ENCODE data around the gene EXOSC9.

The EXOSC9 gene

GRCh38 chr4:121800961-121801714, at the start of gene EXOSC9:
EXOSC9 (plus strand) TSS chr4:121801323; CDS start chr4:121801425, 102 bp downstream.
- DNase-seq (ENCODE audit: low read depth): peak; percentile 95

- peak; percentile 74 for DNase-seq (ENCODE audit: low read depth)
Observed at GRCh38 chr4:121752142-121752541, 49.0 kb upstream of the EXOSC9 start.

- DNase-seq (ENCODE audit: low read depth): peak; percentile 46
Observed at GRCh38 chr4:121758925-121759568, 42.1 kb upstream of the EXOSC9 start.

- no peak for DNase-seq (ENCODE audit: low read depth)
Observed at GRCh38 chr4:121760205-121760604, 40.9 kb upstream of the EXOSC9 start.

GRCh38 chr4:121764303-121764701, 36.8 kb upstream of the EXOSC9 start:
- no peak for DNase-seq (ENCODE audit: low read depth)

- no peak for DNase-seq (ENCODE audit: low read depth)
Observed at GRCh38 chr4:121764702-121765367, 36.3 kb upstream of the EXOSC9 start, which contains the start of gene SMIM43. SMIM43 (minus strand) TSS chr4:121765164; CDS start chr4:121765105, 59 bp downstream.

- DNase-seq (ENCODE audit: low read depth): no peak
Observed at GRCh38 chr4:121765368-121765705, 35.8 kb upstream of the EXOSC9 start.

GRCh38 chr4:121765971-121766538, 35.1 kb upstream of the EXOSC9 start:
- no peak for DNase-seq (ENCODE audit: low read depth)

GRCh38 chr4:121767166-121767565, 34.0 kb upstream of the EXOSC9 start:
- DNase-seq (ENCODE audit: low read depth): no peak

- DNase-seq (ENCODE audit: low read depth): no peak
Observed at GRCh38 chr4:121769341-121769740, 31.8 kb upstream of the EXOSC9 start.

- no peak for DNase-seq (ENCODE audit: low read depth)
Observed at GRCh38 chr4:121771869-121772268, 29.3 kb upstream of the EXOSC9 start.

GRCh38 chr4:121773883-121774282, 27.2 kb upstream of the EXOSC9 start:
- no peak for DNase-seq (ENCODE audit: low read depth)

GRCh38 chr4:121776610-121777401, 24.3 kb upstream of the EXOSC9 start:
- no peak for DNase-seq (ENCODE audit: low read depth)

- DNase-seq (ENCODE audit: low read depth): no peak
Observed at GRCh38 chr4:121777625-121778024, 23.5 kb upstream of the EXOSC9 start.

GRCh38 chr4:121778991-121779628, 22.0 kb upstream of the EXOSC9 start:
- DNase-seq (ENCODE audit: low read depth): no peak

GRCh38 chr4:121783210-121783609, 17.9 kb upstream of the EXOSC9 start:
- DNase-seq (ENCODE audit: low read depth): no peak

- DNase-seq (ENCODE audit: low read depth): peak; percentile 22
Observed at GRCh38 chr4:121784401-121784800, 16.7 kb upstream of the EXOSC9 start.

- peak; percentile 99 for DNase-seq (ENCODE audit: low read depth)
Observed at GRCh38 chr4:121784975-121785374, 16.1 kb upstream of the EXOSC9 start.

- DNase-seq (ENCODE audit: low read depth): peak; percentile 31
Observed at GRCh38 chr4:121785479-121785878, 15.6 kb upstream of the EXOSC9 start.

GRCh38 chr4:121786221-121786620, 14.9 kb upstream of the EXOSC9 start:
- DNase-seq (ENCODE audit: low read depth): no peak

- DNase-seq (ENCODE audit: low read depth): peak; percentile 14
Observed at GRCh38 chr4:121788896-121789295, 12.2 kb upstream of the EXOSC9 start.
